Activated T-helper 17 cell treated with anti-CD3 and anti-CD28 coated beads, Interleukin-2, amount 50 U/mL, for 72 hours (primary cell): ENCODE results near the gene TRMT6. TPM values are rescaled to one million over a fixed set of nuclear protein-coding genes. Genes with fewer than 3 reads are reported as not detected.

ENCODE experiments used
- ATAC-seq: fragments of 150-1000 bp; cut with Tn5 transposase; replicated peaks from 2 replicates; pipeline ENCODE4 v1.10.0; 2021; ENCODE audit warnings: mild to moderate bottlenecking, moderate library complexity
- H3K27ac Mint-ChIP-seq: one replicate; pipeline ENCODE4 v1.8.0; 2022; ENCODE audit warnings: mixed read lengths
- H3K27me3 Mint-ChIP-seq: one replicate; pipeline ENCODE4 v1.8.0; 2022; ENCODE audit warnings: mixed read lengths
- H3K36me3 Mint-ChIP-seq: one replicate; pipeline ENCODE4 v1.8.0; 2022; ENCODE audit warnings: low read depth, mild to moderate bottlenecking, mixed read lengths
- H3K4me1 Mint-ChIP-seq: one replicate; pipeline ENCODE4 v1.8.0; 2022; ENCODE audit warnings: mixed read lengths
- H3K4me3 Mint-ChIP-seq: one replicate; pipeline ENCODE4 v1.8.0; 2022; ENCODE audit warnings: mild to moderate bottlenecking, mixed read lengths
- H3K9me3 Mint-ChIP-seq: one replicate; pipeline ENCODE4 v1.8.0; 2022; ENCODE audit warnings: mixed read lengths
- total RNA-seq, 2 donors: library from RNA; stranded (reverse); gene quantifications; one replicate each; pipeline ENCODE4 v1.2.3, GENCODE V29; 2022

The TRMT6 gene, protein sequence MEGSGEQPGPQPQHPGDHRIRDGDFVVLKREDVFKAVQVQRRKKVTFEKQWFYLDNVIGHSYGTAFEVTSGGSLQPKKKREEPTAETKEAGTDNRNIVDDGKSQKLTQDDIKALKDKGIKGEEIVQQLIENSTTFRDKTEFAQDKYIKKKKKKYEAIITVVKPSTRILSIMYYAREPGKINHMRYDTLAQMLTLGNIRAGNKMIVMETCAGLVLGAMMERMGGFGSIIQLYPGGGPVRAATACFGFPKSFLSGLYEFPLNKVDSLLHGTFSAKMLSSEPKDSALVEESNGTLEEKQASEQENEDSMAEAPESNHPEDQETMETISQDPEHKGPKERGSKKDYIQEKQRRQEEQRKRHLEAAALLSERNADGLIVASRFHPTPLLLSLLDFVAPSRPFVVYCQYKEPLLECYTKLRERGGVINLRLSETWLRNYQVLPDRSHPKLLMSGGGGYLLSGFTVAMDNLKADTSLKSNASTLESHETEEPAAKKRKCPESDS
- total RNA-seq: 10 to 100 TPM; 19.8 to 43.2 TPM

DNA sequence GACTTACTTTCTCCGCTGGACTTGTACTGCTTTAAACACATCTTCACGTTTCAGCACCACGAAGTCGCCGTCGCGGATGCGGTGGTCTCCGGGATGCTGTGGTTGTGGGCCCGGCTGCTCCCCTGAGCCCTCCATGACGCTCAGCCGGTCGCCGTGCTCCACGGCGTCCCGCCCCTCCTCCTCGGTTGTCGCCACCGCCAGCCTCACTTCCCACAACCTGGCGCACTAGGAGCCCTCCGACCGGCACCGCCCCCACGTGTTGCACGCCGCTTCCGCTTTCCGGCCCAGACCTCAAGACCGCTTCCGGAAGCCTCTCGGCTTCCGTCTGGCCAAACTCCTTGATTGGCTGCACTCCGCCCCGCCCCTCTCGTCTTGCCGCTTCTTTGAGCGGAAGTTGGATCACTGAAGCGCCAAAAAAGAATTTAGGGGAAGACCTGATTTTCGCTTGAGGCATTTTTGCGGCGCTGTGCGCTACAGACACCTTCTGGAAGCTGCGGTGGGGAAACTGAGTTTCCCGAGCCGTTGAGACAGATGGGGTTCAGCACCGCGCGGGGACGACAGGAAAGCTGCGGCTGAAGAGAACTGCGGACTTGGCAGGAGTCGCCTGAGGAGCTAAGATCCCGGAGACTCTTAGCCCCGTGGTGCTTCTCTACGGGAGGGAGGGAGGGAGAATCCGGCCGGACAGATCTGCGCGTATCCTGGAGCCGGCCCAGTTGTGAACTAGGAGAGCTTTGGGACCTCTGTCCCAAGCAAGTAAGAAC lies at the start of gene TRMT6, which contains the start of gene MCM8:
TRMT6 (minus strand) TSS at position 263 of the 761 bp plus-strand sequence; CDS start at position 135, 128 bp downstream.
MCM8 (plus strand) TSS at position 382 of the 761 bp plus-strand sequence. CDS start 1,364 bp downstream, outside the sequence.
- H3K4me3 Mint-ChIP-seq: peak within 1 kb of the TSS; percentile 90
- H3K36me3 Mint-ChIP-seq: peaks cover 97% of the 10 kb centered on the region
- H3K4me1 Mint-ChIP-seq: peaks cover 27% of the 10 kb centered on the region
- H3K27me3 Mint-ChIP-seq: no peaks in the 10 kb centered on the region
- H3K9me3 Mint-ChIP-seq: no peaks in the 10 kb centered on the region
- H3K27ac Mint-ChIP-seq: peak within 1 kb of the TSS; percentile 97
- ATAC-seq: peak; percentile 84

DNA sequence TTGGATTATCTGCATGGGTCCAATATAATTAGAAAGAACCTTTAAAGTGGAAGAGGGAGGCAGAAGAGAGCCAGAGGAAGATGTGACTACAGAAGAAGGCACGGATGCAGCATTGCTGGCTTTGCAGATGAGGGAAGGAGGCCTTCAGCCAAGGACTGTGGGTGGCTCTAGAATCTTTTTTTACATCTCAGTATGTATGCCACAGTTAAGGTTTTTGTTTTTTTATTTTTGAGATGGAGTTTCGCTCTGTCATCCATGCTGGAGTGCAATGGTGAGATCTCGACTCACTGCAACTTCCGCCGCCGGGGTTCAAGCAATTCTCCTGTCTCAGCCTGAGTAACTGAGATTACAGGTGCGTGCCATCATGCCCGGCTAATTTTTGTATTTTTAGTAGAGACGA lies 49.5 kb upstream of the TRMT6 start:
- no peak overlapping the region for H3K27ac Mint-ChIP-seq
- H3K27me3 Mint-ChIP-seq: no peaks in the 10 kb centered on the region
- H3K36me3 Mint-ChIP-seq: peaks cover 25% of the 10 kb centered on the region
- H3K4me1 Mint-ChIP-seq: peaks cover 9% of the 10 kb centered on the region
- no peaks in the 10 kb centered on the region for H3K9me3 Mint-ChIP-seq
- no peak for ATAC-seq
- no peak overlapping the region for H3K4me3 Mint-ChIP-seq

DNA sequence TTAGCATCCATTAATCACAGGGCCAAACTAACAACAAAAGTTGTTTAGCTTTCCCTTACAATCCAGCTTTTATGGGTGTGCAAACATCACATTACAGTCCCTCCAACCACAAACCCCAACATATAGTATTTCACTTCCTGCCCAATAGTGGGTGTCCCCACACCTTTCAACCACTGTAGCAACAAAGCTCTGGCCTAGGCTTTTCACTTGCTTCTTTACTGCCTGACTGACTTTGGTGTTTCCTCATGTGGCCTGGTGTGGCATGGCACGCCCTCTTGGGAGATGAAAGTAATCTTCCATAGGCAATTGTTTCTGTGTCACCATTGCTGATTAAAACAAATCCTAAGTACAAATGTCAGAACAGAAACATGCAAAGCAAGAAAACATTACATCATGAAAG lies 46.4 kb upstream of the TRMT6 start:
- H3K4me3 Mint-ChIP-seq: no peak overlapping the region
- ATAC-seq: peak; percentile 98
- H3K27ac Mint-ChIP-seq: peak overlapping the region; percentile 72
- no peaks in the 10 kb centered on the region for H3K27me3 Mint-ChIP-seq
- peaks cover 43% of the 10 kb centered on the region for H3K36me3 Mint-ChIP-seq
- peaks cover 5% of the 10 kb centered on the region for H3K4me1 Mint-ChIP-seq
- H3K9me3 Mint-ChIP-seq: no peaks in the 10 kb centered on the region

DNA sequence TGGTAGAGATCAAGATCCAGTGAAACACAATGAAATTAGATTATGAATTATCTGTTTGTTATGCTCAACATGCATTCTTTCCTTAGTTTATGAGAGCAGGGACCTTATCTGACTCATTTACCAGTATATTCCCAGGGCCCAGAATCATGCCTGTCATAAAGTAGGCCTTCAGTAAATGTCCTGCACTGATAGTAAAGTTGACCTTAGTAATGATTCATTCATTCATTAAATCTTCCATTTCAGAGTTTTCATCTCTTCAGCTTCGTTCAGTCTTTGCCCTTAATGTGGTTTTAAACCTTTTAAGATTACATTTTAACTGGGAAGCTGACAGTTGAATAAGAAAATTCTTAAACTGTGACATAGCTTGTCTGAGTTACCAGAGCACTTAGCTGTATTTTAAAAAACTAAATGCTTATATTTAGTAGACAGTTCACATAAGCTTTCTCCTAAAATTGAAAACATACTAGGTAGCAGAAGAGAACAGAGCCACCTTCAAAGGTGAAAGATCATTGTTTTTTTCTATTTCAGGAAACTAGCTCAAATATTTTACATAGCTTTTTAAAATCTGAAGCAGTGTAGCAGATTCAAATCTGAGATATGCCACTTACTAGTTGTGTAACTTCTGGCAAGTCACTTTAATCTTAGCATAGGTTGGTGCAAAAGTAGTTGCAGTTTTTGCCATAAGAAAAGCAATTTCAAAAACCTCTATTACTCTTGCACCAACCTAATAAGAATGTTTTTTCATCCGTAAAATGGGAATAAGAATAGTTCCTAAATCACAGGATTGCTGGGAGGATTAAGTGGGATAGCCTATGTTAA lies 41.5 kb upstream of the TRMT6 start:
- H3K4me3 Mint-ChIP-seq: no peak overlapping the region
- peaks cover 3% of the 10 kb centered on the region for H3K4me1 Mint-ChIP-seq
- ATAC-seq: no peak
- no peak overlapping the region for H3K27ac Mint-ChIP-seq
- H3K9me3 Mint-ChIP-seq: no peaks in the 10 kb centered on the region
- H3K36me3 Mint-ChIP-seq: peaks cover 82% of the 10 kb centered on the region
- H3K27me3 Mint-ChIP-seq: no peaks in the 10 kb centered on the region

DNA sequence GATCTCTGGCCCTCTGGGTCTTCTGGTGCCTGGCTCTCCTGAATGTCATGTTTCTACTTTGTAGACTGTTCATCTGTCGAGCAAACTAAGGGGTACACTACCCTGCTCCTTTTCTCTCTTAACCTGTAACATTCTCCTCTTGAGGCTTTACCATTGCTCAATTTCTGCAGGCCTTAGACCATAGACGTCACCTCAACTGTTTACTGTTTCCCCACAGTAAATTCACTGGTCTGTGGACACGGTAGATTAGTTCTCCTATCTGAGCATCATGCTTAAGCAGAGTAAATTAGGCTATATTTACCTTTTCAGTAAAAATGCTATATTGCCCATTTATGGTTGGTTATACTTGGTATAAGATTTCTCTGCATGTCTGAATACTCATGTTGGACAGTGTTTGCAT lies 40.6 kb upstream of the TRMT6 start:
- H3K4me1 Mint-ChIP-seq: no peaks in the 10 kb centered on the region
- H3K27ac Mint-ChIP-seq: no peak overlapping the region
- ATAC-seq: no peak
- H3K36me3 Mint-ChIP-seq: peaks cover 86% of the 10 kb centered on the region
- no peaks in the 10 kb centered on the region for H3K27me3 Mint-ChIP-seq
- no peaks in the 10 kb centered on the region for H3K9me3 Mint-ChIP-seq
- H3K4me3 Mint-ChIP-seq: no peak overlapping the region

DNA sequence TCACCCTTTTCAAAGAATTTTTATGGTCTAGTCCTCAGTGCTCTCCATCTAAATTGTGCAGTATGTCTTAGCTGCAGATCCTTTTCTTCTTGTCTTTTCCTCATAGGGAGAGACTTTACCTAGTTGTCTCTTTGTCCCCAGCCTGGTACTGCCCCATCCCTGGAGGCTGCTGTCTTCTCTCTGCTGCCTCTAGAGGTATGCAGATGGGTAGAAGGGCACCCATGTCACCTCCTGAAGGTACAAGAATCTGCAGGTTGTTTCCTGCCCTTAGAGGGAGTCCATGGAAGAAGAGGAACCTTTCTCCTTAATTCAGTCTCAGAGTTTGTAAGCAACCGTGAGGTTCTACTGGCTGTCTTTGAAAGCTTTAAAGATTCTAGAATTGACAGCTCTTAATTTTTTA lies 39.2 kb upstream of the TRMT6 start:
- no peak for ATAC-seq
- no peaks in the 10 kb centered on the region for H3K27me3 Mint-ChIP-seq
- H3K27ac Mint-ChIP-seq: no peak overlapping the region
- no peaks in the 10 kb centered on the region for H3K9me3 Mint-ChIP-seq
- H3K4me3 Mint-ChIP-seq: no peak overlapping the region
- peaks cover 82% of the 10 kb centered on the region for H3K36me3 Mint-ChIP-seq
- H3K4me1 Mint-ChIP-seq: no peaks in the 10 kb centered on the region

DNA sequence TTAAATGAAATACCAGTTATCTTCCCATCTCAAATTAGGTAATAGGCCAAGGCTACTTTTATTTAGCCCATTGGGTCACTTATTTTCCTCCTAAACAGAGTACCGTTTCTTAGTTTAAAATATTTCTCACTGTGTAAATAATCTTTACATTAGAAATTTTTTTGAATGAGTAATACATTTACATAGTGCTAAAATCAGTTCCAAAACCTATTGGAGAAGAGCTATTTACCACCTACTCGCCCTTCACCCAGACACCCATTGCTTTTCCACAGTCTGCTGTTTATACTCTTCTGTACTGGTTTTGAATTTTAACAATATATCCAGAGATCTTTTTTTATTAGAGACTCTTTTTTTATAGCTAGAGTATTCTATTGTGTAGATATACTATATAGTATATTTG lies 37.0 kb upstream of the TRMT6 start:
- Mint-ChIP-seq H3K36me3 (peaks cover 93% of the 10 kb centered on the region), H3K27ac (no peak overlapping the region), H3K4me3 (no peak overlapping the region), H3K4me1 (no peaks in the 10 kb centered on the region), H3K27me3 (no peaks in the 10 kb centered on the region), H3K9me3 (no peaks in the 10 kb centered on the region)
- no peak for ATAC-seq

DNA sequence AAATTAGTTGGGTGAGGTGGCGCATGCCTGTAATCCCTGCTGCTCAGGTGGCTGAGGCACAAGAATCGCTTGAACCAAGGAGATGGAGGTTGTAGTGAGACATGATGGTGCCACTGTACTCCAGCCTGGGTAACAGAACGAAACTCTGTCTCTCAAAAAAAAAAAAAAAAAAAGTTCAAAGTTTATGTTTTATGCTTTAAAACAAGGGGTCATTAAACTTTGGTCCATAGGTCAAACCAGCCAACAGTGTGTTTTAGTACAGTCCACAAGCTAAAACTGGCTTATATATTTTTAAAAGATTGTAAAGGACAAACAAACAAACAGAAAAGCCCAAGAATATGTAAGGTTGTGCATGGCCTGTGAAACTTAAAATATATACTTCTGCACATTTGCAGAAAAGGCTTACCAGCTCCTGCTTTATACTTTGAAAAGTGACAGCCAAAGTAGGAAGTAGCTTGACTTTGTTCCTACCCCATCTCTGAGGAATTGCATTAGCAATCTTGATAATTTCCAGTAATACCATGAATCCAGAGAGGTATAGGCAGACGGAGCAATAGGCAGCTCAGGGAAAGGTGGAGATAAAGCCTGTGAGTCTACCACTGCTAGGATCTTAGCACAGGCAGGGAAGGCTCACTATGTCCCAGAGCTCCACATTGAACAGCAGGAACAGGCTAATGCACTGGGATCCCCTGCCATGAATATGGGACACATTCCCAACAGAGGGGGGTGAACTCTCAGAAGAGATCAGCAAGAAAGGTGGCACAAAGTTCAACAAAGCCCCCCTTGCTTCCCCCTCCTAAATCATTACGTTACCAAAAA lies 30.6 kb upstream of the TRMT6 start:
- H3K4me1 Mint-ChIP-seq: no peaks in the 10 kb centered on the region
- ATAC-seq: no peak
- H3K27ac Mint-ChIP-seq: no peak overlapping the region
- no peaks in the 10 kb centered on the region for H3K27me3 Mint-ChIP-seq
- no peak overlapping the region for H3K4me3 Mint-ChIP-seq
- H3K9me3 Mint-ChIP-seq: no peaks in the 10 kb centered on the region
- peaks cover 92% of the 10 kb centered on the region for H3K36me3 Mint-ChIP-seq

DNA sequence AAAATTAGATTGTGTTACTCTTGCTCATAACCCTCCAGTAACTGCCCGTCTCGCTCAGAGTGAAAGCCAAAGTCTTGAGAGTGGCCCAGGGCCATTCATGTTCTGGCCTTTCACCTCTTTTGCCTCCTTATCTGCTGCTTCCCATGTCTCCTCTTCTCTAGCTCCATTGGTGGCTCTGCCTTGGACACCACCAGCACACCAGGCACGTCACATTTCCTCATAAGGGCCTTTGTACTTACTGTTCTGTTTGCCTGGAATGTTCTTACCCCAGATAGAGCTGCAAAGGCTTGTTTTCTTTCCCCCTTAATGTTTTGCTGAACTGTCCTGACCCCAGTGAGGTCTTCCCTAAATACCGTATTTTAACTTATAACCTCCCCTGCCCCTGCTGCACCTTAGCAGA lies 29.5 kb upstream of the TRMT6 start:
- peaks cover 97% of the 10 kb centered on the region for H3K36me3 Mint-ChIP-seq
- no peak for ATAC-seq
- no peaks in the 10 kb centered on the region for H3K4me1 Mint-ChIP-seq
- no peaks in the 10 kb centered on the region for H3K9me3 Mint-ChIP-seq
- peak overlapping the region; percentile 3 for H3K27ac Mint-ChIP-seq
- no peak overlapping the region for H3K4me3 Mint-ChIP-seq
- H3K27me3 Mint-ChIP-seq: no peaks in the 10 kb centered on the region

DNA sequence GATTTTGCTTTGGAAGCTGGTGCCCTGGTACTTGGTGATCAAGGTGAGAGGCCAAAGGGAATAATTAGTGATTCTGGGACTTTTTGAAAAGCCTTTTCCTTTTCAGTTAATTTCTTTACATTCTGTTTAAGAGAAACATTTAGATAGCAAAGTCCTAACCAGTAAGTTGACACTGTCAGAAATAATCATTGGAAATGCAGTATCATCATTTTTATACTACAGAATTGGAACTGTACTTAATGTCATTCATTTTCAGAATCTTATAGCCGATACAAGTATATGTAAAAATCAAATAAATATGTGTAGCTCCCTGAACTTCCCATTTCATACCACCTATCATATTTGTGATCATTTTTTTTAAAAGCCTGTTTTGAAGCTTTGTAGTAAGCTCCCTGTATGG lies 27.6 kb upstream of the TRMT6 start:
- H3K27ac Mint-ChIP-seq: no peak overlapping the region
- H3K27me3 Mint-ChIP-seq: no peaks in the 10 kb centered on the region
- no peak for ATAC-seq
- no peaks in the 10 kb centered on the region for H3K9me3 Mint-ChIP-seq
- no peak overlapping the region for H3K4me3 Mint-ChIP-seq
- no peaks in the 10 kb centered on the region for H3K4me1 Mint-ChIP-seq
- H3K36me3 Mint-ChIP-seq: peaks cover 92% of the 10 kb centered on the region

DNA sequence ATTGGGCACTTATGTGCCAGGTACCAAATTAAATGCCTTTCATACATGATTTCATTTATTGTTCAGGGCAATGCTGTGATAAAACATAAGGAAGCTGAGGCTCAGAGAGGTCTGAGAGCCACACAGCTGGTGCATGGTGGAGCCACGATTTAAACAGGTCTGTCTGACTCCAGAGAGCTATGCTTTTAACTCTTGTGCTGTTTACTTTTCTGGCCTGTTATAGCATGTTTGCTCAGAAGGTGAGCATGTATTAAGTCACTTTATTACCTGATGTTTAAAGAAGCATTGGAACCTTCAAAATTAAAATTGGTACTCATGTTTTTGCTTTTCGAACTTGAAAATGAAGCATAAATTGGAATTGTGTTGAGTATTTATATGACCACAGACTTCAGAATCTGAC lies 26.9 kb upstream of the TRMT6 start:
- H3K4me3 Mint-ChIP-seq: no peak overlapping the region
- H3K36me3 Mint-ChIP-seq: peaks cover 90% of the 10 kb centered on the region
- ATAC-seq: no peak
- H3K27ac Mint-ChIP-seq: no peak overlapping the region
- no peaks in the 10 kb centered on the region for H3K27me3 Mint-ChIP-seq
- H3K4me1 Mint-ChIP-seq: no peaks in the 10 kb centered on the region
- no peaks in the 10 kb centered on the region for H3K9me3 Mint-ChIP-seq

DNA sequence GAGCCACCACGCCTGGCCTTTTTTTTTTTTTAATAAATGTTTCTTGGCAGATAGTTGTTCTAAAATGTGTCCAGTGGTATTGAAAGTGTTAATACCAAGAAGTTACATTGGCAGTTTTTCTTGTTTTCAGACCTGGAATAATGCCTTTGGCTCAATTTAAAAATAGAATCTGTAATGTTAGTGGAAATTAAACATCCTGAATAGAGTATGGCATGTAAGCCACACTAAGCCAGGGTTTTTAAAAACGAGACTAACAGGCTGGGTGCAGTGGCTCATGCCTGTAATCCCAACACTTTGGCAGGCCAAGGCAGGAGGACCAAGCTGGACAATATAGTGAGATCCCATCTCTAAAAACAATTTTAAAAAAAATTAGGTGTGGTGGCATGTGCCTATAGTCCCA lies 25.4 kb upstream of the TRMT6 start:
- no peaks in the 10 kb centered on the region for H3K9me3 Mint-ChIP-seq
- H3K4me3 Mint-ChIP-seq: no peak overlapping the region
- ATAC-seq: no peak
- H3K36me3 Mint-ChIP-seq: peaks cover 89% of the 10 kb centered on the region
- H3K4me1 Mint-ChIP-seq: no peaks in the 10 kb centered on the region
- H3K27me3 Mint-ChIP-seq: no peaks in the 10 kb centered on the region
- no peak overlapping the region for H3K27ac Mint-ChIP-seq

DNA sequence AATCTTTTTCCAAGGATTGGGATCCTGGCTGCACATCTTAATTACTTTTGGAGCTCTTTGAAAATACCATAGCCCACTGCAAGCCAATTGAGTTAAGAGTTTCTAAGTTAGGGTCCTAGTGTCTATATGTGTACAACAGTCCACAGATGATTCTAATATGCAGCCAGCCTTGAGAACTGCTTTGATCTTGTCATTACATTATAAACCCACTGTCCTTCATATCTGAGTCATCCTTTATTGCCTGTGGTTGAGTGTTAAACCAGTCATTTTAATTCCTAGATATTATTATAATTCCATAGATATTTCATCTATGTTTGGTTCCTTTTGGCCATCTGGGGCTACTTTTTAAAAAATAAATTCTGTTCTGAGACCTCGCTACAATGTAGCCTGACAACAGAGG lies 24.2 kb upstream of the TRMT6 start:
- no peaks in the 10 kb centered on the region for H3K27me3 Mint-ChIP-seq
- H3K36me3 Mint-ChIP-seq: peaks cover 90% of the 10 kb centered on the region
- no peak for ATAC-seq
- H3K4me3 Mint-ChIP-seq: no peak overlapping the region
- no peaks in the 10 kb centered on the region for H3K4me1 Mint-ChIP-seq
- no peak overlapping the region for H3K27ac Mint-ChIP-seq
- H3K9me3 Mint-ChIP-seq: no peaks in the 10 kb centered on the region
